ENCODE data around the gene FAM117B.

The FAM117B gene

DNA sequence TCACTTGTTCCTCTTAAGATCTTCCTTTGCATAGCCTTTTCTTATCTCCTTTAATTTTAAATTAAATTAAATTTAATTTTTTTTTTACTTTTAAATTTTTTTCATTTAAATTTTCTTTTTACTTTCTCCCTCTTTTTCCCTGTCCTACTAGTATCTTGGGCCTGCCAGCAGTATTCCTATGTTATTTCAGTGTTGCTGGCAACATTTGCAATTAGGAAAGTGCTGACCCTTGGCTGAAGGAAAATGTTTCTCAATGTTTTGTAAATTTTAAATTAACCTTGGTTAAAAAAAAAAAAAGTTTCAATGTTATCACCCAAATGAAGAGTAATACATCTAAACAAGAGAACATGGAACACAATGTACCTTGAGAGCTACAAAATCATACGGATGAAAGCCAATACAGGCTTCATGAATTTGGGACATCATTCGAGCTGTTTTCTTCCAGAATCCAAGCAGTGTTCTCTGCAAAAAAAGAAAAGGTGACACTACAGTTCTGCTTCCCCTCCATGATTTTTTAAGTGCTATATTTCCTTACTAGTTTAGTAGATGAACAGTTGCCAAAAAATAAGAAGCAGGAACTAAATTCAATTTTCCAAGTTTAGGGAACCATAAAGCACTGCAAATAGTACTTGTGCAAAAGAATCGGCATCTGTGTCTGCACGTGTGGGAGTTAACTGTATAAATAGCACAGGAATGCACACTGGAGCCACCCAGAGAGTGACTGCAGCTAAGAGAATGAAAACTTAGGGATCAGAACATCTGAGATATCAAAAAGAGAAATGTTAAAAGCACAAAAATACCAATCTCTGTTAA lies 181.0 kb downstream of the FAM117B start:
- DNase-seq (ENCODE audit: low read depth): no peak

DNA sequence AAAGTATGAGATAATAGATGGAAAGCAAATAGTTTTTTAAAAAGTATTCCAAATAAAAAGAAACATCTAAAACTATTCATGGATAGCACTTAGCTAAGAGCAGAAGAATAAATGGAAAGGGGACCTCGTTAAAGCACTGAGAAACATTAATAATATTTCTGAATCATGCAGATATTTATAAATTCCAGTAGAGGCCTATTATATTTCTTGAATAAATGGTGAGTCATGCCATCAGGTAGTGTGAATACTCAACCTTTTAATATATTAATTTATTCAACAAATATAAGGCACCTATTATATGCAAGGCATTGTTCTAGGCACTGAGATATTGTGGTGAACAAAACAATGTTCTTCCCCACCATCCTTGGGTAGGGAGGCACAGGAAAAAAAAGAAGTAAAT lies 183.0 kb downstream of the FAM117B start:
- DNase-seq (ENCODE audit: low read depth): no peak

DNA sequence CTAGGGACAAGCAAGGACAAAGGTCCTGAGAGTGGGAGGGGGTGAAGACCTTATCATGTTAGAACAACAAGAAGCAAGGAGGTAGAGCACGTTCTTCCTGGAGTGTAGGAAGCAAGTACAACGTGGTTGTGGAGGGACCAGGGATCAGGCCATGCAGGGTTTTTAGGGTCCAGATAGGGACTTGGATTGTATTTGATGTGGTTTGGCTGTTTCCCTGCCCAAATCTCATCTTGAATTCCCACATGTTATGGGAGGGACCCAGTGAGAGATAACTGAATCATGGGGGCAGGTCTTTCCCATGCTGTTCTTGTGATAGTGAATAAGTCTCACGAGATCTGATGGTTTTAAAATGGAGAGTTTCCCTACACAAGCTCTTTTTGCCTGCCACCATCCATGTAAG lies 183.6 kb downstream of the FAM117B start:
- no peak for DNase-seq (ENCODE audit: low read depth)
